RWPE2 (cell line): ENCODE data around the gene MCCC1.

Experiments
- ATAC-seq: fragments of 200-7000 bp; cut with Tn5 transposase; 3 replicates; pipeline ENCODE4 v1.9.1; 2021; ENCODE audit warnings: low read depth
- DNase-seq: peaks from one replicate; pipeline ENCODE4 v3.0.0-alpha.2; 2020; ENCODE audit warnings: low spot score
- H3K27ac ChIP-seq: fragments of 450-650 bp; 2 replicates; pipeline ENCODE4 v1.5.1; 2017; ENCODE audit warnings: mild to moderate bottlenecking; ENCODE audit not compliant: poor library complexity, severe bottlenecking
- H3K27me3 ChIP-seq: fragments of 250-450 bp; sonication (Bioruptor Pico); 2 replicates; pipeline ENCODE4 v1.5.1; 2021; ENCODE audit warnings: mild to moderate bottlenecking, moderate library complexity; ENCODE audit not compliant: insufficient read depth, poor library complexity, severe bottlenecking
- H3K36me3 ChIP-seq: fragments of 250-450 bp; sonication (Bioruptor Pico); 2 replicates; pipeline ENCODE4 v1.5.1; 2020; ENCODE audit warnings: low read depth, mild to moderate bottlenecking, moderate library complexity
- H3K4me1 ChIP-seq: fragments of 250-450 bp; sonication (Bioruptor Pico); 2 replicates; pipeline ENCODE4 v1.5.1; 2021; ENCODE audit warnings: mild to moderate bottlenecking, moderate library complexity; ENCODE audit not compliant: insufficient read depth, poor library complexity, severe bottlenecking
- H3K4me3 ChIP-seq: fragments of 250-450 bp; sonication (Bioruptor Pico); 2 replicates; pipeline ENCODE4 v1.5.1; 2021; ENCODE audit warnings: mild to moderate bottlenecking, moderate library complexity; ENCODE audit not compliant: severe bottlenecking
- H3K9me3 ChIP-seq: fragments of 250-450 bp; sonication (Bioruptor Pico); 2 replicates; pipeline ENCODE4 v1.5.1; 2021; ENCODE audit warnings: mild to moderate bottlenecking, moderate library complexity; ENCODE audit not compliant: severe bottlenecking
- CTCF ChIP-seq: fragments of 450-650 bp; IDR thresholded peaks from one replicate; pipeline ENCODE4 v1.5.1; 2017; ENCODE audit warnings: mild to moderate bottlenecking, moderate library complexity; ENCODE audit not compliant: poor library complexity, severe bottlenecking

Gene MCCC1

GRCh38 chr3:183081459-183082183 is 17.7 kb downstream of the MCCC1 start:
- DNase-seq (no peak), ATAC-seq (no peak)
- H3K4me1 ChIP-seq = no peaks in the 10 kb centered on the region
- H3K27me3 ChIP-seq = no peaks in the 10 kb centered on the region
- peaks cover 20% of the 10 kb centered on the region for H3K36me3 ChIP-seq
- H3K9me3 ChIP-seq = no peaks in the 10 kb centered on the region
- no peak overlapping the region for H3K4me3 ChIP-seq
- H3K27ac ChIP-seq = no peak overlapping the region
- no peak for TF ChIP-seq CTCF

GRCh38 chr3:183080628-183081027 is 18.7 kb downstream of the MCCC1 start:
- no peaks in the 10 kb centered on the region for H3K4me1 ChIP-seq
- no peaks in the 10 kb centered on the region for H3K9me3 ChIP-seq
- no peak for TF ChIP-seq CTCF
- DNase-seq (no peak), ATAC-seq (no peak)
- no peak overlapping the region for H3K4me3 ChIP-seq
- no peak overlapping the region for H3K27ac ChIP-seq
- H3K27me3 ChIP-seq = no peaks in the 10 kb centered on the region
- peaks cover 17% of the 10 kb centered on the region for H3K36me3 ChIP-seq

GRCh38 chr3:183074881-183075280 is 24.4 kb downstream of the MCCC1 start:
- no peaks in the 10 kb centered on the region for H3K9me3 ChIP-seq
- no peak for TF ChIP-seq CTCF
- peaks cover 10% of the 10 kb centered on the region; the same call in 1 of the 2 replicates for H3K36me3 ChIP-seq
- no peaks in the 10 kb centered on the region for H3K27me3 ChIP-seq
- H3K4me3 ChIP-seq = no peak overlapping the region
- peak overlapping the region; percentile 66 for H3K27ac ChIP-seq
- DNase-seq (no peak), ATAC-seq (no peak)
- peaks cover 6% of the 10 kb centered on the region for H3K4me1 ChIP-seq

- no peak for TF ChIP-seq CTCF
- Histone ChIP-seq H3K27me3 (no peaks in the 10 kb centered on the region), H3K4me3 (no peak overlapping the region), H3K9me3 (no peaks in the 10 kb centered on the region), H3K36me3 (peaks cover 11% of the 10 kb centered on the region; the same call in 1 of the 2 replicates), H3K27ac (peak overlapping the region; percentile 66), H3K4me1 (peaks cover 6% of the 10 kb centered on the region)
- DNase-seq = no peak
- peak; percentile 79 for ATAC-seq
Measured at GRCh38 chr3:183074261-183074660, 25.0 kb downstream of the MCCC1 start.

GRCh38 chr3:183073839-183074238 is 25.5 kb downstream of the MCCC1 start:
- H3K4me3 ChIP-seq = no peak overlapping the region
- peak overlapping the region; percentile 66 for H3K27ac ChIP-seq
- TF ChIP-seq CTCF = no peak
- ATAC-seq (peak; percentile 70), DNase-seq (no peak)
- H3K9me3 ChIP-seq = no peaks in the 10 kb centered on the region
- H3K36me3 ChIP-seq = peaks cover 11% of the 10 kb centered on the region; the same call in 1 of the 2 replicates
- peaks cover 6% of the 10 kb centered on the region for H3K4me1 ChIP-seq
- H3K27me3 ChIP-seq = no peaks in the 10 kb centered on the region
